GM19467 (cell line): ENCODE data around the gene KAZN.

Source experiments
- ATAC-seq: cut with Tn5 transposase; IDR thresholded peaks from one replicate; pipeline ENCODE4 v1.9.1; 2021; ENCODE audit warnings: mild to moderate bottlenecking, moderate library complexity; ENCODE audit not compliant: unreplicated experiment

Gene KAZN

GRCh38 chr1:14585728-14586127, 12.8 kb upstream of the KAZN start:
- no peak for ATAC-seq

GRCh38 chr1:14590411-14591180, 7.9 kb upstream of the KAZN start:
- ATAC-seq = no peak

DNA sequence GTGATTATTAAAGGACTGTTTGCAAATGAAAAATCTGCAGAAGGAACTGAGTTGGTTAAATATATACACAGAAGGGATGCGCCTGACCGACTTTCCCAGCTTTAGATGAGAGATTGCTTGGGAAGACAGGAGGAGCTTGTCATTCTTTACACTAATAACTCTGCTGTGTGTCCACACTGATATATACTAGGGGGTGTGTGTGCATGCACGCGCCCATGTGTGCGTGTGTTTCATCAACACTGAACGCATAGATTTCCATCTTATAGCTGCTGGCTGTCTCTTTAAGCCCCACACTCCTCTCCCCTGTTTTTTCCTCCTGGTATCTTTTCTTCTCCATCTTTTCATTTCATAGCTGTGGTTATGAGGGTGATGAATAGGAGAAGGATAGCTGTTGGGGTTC, 6.9 kb upstream of the KAZN start:
- no peak for ATAC-seq

DNA sequence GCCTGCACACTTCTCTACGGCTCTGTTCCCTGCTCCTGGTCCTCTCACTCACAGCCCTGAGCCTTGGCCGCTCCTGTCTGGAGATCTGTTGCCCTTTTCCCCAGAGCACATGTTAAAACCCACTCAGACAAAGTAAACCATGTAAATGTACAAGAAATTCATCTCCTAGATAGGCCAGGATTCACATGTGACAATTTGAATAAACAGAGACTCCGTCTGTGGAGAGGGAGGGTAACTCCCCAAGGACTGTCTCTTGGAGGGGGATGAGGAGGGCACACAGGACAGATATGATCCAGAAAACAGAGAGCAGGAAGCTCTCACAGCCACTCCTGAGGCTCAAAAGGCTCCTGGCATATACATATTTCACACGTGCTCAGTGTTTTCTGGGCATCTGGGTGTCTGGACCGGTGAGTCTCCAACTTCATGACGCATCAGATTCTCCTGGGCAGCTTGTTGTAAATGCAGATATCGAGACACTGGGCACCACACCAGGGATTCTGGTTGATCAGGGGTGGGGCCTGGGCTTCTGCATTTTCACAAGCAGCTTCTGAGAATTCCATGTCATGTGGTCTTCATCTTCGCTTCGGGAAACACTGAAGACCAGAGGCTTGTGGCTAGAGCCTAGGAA, 6.4 kb upstream of the KAZN start:
- ATAC-seq = no peak

DNA sequence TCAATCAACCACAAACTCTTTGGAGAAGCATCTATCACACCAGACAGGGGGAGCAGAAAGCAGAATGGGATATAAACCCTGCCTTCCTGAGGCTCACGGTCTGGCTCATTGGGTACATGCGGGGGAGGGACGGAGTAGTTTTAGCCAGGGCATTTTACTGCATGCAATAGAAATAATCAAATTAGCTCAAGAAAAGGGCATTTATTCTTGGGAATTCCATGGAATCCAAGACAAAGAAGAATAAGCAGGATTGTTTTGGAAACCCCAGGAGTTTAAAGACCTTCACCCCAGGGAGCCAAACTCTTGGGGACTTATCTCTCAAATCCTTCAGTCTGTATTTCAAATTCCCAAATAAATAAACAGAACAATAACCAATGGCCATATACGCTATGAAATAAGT, 5.2 kb upstream of the KAZN start:
- ATAC-seq = no peak

GRCh38 chr1:14594045-14594444, 4.4 kb upstream of the KAZN start:
- no peak for ATAC-seq

GRCh38 chr1:14596591-14596990, 1.9 kb upstream of the KAZN start:
- no peak for ATAC-seq

DNA sequence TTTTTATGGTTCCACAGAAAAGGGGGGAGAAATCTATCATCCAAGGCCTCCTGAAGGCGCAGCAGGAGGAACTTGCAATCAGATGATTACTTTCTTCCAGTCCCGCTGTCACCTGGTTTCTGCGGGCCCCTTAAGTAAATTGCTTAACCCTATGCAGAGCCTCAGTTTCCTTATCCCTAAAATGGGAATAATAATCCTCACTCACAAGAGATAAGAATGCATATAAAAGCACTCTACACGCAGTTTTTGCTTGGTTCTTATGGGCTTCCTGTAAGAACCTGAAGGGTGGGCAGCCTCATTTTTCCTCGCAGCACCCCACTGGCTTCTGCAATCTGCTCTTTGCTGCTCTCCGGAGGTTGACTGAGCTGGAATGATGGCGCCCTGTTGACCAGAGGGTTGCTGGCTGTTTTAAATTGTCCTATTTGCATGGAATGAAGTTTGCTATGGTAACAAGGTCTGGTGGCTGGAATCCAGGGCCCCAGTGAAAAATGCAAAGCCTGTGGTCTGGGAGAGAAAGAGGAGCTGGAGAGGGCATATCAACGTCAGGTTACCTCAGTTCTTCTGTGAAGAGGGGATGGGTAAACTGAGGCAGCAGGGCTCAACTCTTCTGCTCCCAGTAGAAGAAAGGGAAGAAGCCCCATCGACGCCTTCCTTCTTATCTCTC, 1.0 kb upstream of the KAZN start:
- no peak for ATAC-seq

DNA sequence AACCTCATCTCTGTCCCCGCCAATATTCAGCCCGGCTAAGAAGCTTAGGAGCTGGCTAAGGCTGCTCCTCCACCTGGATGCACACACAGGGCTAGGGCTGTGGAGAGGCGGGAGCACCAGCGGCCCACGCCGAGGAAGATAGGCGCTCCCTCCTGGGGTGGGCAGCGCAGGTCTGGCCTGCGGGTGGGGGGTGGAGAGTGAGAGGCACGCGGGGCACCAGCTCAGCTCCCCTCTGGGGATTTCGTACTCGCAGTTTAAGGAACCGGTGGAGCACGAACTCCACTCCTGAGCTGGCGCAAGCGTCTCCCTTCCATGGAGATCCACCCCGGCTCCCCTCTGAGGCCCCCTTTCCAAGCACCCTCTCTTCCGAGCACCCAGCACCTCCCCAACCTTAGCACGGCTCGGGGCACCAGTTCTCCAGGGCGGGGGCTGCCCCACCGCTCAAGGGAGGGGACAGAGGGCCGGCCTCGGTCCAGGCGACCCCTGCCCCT, 433 bp upstream of the KAZN start:
- ATAC-seq = no peak

GRCh38 chr1:14599183-14599791, 802 bp downstream of the KAZN start:
- ATAC-seq = no peak

DNA sequence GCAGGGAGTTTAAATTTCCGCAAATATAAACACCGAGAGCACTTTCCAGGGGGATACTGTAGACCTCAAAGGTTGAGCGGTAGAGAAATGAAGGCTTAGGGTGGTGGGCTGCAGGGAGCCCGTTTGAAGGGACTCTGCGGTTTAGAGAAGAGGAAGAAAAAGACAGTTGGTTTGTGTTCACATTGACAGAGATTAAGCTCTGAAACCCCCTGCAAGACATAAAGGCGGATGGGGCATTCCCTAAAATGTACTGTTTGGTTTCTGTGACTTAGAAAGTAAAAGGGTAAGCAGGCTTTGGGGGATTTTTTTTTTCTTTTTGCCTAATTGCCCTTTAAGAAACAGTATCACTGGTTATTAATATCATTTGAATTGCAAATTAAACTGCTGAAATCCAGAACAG, 1.3 kb downstream of the KAZN start:
- no peak for ATAC-seq

DNA sequence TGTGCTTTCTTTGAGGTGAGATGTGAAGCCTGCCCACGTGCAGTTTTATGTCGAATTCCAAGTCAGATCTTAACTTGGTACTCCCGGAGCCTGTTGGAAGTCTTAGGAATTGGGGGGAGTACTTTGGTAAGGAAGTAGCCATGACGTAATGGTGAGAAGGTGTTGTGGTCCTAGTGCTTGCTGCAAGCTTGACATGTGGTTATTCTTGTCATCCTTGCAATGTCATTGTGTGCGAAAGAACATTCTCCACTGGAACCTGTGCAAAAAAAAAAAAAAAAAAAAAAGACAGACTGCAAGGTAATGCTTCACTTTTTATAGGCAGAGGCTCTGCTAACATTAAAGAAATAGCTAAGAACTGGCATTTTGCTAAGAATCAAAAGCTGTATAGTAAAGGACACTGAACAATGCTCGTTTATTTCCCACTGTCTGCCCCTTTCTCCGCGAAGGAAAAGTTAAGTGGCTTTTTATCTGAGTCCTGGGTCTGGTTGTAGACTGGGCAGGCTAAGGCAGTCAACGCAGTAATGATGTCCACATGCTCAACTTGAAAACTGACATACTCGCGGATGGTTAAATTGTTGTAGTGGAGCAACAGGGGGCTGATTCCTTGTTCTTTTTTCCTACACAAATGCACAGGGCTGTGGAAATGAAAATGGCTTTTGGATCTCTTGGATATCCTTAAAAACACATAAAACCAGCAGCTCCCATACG, 2.1 kb downstream of the KAZN start:
- ATAC-seq = no peak

- ATAC-seq = no peak
Observed at GRCh38 chr1:14602136-14602535, 3.7 kb downstream of the KAZN start.

GRCh38 chr1:14603645-14604044, 5.2 kb downstream of the KAZN start:
- no peak for ATAC-seq

GRCh38 chr1:14604414-14604813, 5.9 kb downstream of the KAZN start:
- ATAC-seq = no peak

DNA sequence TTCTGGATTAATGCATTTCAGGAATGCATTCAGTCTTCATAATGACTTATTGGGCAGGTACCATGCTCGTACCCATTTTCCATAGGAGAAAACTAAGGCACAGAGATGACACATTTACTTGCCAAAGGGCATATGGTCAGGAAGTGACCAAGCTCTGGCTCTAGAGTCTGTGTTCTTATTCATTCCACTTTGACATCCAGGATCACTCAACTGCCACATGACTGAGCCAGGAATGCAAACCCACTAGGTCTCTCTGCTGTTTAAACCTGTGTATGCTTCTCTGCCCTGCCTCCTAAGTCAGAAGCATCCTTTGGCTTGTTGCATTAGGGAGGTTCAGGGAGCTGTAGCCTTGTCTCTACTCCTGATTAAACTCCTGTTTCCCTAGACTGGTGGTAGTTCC, 7.5 kb downstream of the KAZN start:
- ATAC-seq = no peak

DNA sequence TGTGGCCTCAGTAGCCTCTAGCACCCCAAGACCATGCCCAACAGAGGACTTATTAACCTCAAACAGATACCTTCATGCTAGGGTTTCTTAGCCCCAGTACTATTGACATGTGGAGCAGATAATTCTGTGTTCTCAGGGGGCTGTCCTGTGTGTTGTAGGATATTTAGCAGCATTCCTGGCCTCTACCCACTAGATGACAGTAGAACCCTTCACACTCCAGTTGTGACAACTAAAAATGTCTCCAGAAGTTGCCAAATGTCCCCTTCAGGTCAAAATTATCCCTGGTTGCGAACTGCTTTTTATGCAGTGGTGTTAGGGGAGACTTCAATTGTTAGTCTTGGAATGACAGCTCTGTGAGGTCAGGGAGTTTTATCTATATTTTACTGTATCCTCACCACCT, 8.1 kb downstream of the KAZN start:
- ATAC-seq = no peak

DNA sequence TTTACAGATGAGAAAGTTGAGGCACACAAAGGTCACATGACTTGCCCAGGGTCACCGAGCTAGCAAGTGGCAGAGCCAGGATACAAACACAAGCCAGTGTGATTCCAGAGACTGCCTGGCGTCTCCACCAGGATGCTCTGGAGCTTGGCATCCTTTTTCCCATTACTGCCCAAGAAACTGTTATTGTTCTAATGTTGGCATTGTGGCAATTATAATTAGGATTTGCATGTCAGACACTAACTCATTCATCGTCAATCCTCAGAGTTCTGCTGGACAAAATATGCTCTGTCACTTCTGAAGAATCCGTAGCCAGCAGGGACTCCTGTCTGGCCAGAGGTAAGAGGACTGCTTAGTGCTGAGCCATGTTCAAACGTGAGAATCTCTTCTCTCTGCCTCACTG, 8.8 kb downstream of the KAZN start:
- no peak for ATAC-seq

- ATAC-seq = no peak
Observed at GRCh38 chr1:14608308-14608707, 9.8 kb downstream of the KAZN start.

GRCh38 chr1:14610761-14611160, 12.3 kb downstream of the KAZN start:
- no peak for ATAC-seq

GRCh38 chr1:14611792-14612191, 13.3 kb downstream of the KAZN start:
- ATAC-seq = no peak
